HFF-Myc (cell line): ENCODE measurements around the gene PRKCE.
A peak's percentile ranks its signal among the peaks of the same experiment; 100 is the strongest.

Source experiments
- DNase-seq: peaks from one replicate; pipeline ENCODE4 v3.0.0-alpha.2; 2011; ENCODE audit warnings: low read depth; ENCODE audit errors: extremely low read depth
- H3K4me3 ChIP-seq: replicated peaks from 2 replicates; pipeline ENCODE4 v1.5.1; 2011; ENCODE audit warnings: low read depth, mild to moderate bottlenecking, control low read depth, low read length
- TF ChIP-seq, protein P1 (sequence below): IDR thresholded peaks from 2 replicates; pipeline ENCODE4 v1.5.1; 2012; ENCODE audit warnings: mild to moderate bottlenecking, low read depth, low read length, control low read depth; ENCODE audit errors: missing control alignments

The PRKCE gene

GRCh38 chr2:45823723-45824206 lies 172.3 kb downstream of the PRKCE start:
- no peak overlapping the region for H3K4me3 ChIP-seq
- TF ChIP-seq, protein P1, sequence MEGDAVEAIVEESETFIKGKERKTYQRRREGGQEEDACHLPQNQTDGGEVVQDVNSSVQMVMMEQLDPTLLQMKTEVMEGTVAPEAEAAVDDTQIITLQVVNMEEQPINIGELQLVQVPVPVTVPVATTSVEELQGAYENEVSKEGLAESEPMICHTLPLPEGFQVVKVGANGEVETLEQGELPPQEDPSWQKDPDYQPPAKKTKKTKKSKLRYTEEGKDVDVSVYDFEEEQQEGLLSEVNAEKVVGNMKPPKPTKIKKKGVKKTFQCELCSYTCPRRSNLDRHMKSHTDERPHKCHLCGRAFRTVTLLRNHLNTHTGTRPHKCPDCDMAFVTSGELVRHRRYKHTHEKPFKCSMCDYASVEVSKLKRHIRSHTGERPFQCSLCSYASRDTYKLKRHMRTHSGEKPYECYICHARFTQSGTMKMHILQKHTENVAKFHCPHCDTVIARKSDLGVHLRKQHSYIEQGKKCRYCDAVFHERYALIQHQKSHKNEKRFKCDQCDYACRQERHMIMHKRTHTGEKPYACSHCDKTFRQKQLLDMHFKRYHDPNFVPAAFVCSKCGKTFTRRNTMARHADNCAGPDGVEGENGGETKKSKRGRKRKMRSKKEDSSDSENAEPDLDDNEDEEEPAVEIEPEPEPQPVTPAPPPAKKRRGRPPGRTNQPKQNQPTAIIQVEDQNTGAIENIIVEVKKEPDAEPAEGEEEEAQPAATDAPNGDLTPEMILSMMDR = no peak
- no peak for DNase-seq

DNA sequence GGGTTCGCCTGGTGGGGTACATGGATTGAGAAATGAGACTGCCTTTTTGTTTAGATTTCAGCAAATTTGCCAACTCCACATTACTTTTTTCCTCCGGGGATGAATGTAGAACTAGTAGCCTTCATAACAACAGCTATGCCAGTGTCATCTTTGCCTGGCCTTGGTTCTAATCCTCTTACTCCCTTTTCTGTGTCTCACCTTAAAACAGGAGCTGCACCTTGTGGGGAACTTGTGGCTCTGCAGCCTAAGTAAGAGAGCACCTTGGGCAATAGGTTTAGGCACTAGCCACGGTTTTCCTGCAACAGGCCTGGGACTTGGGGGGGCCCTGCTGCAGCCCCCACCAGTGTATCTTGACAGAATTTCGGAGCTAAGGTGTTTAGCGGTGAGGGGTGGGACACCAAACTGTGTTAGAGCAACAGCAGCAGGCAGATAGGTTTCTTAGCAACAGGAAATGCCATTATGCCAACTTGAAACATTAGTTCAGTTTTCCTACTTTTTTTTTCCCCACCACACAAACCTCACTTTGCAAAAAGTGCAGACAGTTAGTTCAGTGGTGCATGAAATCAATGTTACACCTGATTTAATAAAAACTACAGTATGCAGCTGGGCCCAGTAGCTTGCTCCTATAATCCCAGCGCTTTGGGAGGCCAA lies 173.7 kb downstream of the PRKCE start:
- H3K4me3 ChIP-seq = no peak overlapping the region
- TF ChIP-seq, protein P1 = no peak
- no peak for DNase-seq

DNA sequence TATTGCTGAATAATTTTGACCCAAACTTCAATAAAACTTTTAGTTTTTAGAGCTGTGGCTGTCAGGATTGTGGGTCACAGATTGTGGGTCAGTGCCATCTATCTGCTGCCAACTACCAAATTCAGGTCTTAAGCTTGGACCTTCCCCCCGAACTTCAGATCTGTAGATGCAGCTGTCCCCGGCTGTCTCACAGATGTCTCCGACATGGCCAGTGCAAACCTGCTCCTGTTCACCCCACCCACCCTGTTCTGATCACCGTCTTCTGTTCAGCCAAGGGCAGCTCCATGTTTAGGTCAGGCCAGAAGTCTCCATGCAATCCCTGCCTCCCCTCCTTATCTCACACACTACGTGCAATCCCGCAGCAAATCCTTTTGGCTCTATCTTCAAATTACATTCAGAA lies 175.0 kb downstream of the PRKCE start:
- DNase-seq = no peak
- H3K4me3 ChIP-seq = no peak overlapping the region
- TF ChIP-seq, protein P1 = no peak

DNA sequence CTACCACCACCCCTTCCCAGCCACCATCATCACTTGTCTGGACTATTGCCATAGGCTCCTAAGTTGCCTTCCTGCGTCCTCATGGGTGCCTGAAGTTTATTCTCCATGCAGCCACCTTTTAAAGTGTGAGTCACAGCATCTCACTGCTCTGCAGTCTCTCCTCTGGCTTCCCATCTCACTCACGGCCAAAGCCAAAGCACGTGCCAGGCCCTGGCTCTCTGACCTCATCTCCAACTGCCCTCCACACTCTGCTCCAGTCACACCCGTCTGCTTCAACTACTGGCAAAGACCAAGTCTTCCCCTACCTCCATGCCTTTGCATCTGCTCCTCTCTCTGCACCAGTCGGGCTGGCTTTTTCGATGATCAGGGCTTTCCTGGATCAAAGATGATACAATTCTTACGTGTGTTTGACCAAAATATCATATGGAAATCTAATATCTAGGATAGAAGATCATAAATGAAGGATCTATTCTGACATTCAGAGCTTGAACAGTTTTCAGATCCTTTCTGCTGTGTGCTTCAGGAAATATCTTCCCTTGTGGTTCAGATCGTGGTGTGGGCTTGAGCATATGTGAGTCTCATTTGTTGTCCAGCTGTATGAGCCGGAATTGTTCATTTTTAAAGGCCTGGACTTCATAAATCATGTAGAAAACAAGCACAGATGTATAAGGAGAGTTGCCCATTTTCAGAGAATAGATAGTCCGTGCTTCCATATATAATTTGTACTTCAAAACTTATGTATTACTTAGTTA lies 175.6 kb downstream of the PRKCE start:
- TF ChIP-seq, protein P1 = no peak

DNA sequence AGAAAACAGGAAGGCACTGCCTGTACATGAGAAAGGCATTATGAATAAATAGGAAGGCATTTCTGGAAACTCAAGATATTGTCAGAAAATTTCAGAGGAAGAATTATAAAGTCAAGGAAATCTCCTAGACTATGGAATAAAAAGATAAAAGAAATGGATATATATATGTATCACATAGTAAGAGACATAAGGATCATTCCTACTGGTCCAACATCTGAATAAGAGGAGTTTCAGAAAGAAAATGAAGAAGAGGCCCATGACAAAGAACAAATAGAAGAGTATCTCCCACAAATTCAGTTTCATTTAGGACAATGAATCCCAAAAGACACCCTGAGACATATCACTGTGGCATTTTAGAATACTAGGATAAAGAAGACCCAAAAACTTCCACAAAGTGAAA lies 178.8 kb downstream of the PRKCE start:
- DNase-seq = no peak
- H3K4me3 ChIP-seq = no peak overlapping the region
- TF ChIP-seq, protein P1 = no peak

More for the DNA sequence above, 175.6 kb downstream of the PRKCE start:
- peak; percentile 85 for DNase-seq
- H3K4me3 ChIP-seq = no peak overlapping the region

DNA sequence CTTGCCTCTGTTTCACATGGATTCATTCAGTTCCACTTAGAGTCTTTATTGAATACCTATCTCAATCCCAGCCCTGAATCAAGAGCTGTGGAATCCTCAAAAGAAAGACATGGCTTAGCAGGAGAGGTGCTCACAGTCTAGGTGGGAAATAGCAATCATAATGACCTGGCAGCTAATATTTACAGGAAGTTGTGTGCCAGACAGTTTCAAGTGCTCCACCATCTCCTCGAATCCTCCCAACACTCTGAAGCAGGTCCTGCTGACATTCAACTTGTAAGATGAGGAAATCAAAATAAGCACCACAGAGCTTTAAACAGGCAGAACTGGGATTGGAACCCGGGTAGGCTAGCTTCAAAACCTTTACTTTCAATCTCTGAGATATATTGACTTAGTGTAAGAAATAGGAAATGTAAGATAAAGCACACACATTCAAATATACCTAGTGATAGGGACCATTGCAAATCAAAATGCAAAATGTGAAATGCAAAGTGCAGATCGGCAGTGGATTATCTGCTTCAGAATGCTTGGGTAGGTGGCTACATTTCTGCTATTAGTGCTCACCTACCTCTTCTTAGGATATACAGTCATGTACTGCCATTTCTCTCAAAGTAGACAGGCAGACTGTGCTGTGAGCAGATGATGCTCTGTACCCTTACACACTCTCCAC lies 182.0 kb downstream of the PRKCE start:
- H3K4me3 ChIP-seq = no peak overlapping the region
- TF ChIP-seq, protein P1 = no peak
- DNase-seq = no peak
